ENCODE measurements around the gene LTA.
"Not testable (repeated sequence)": the region's sequence is repeated elsewhere in the genome, so short reads cannot be mapped to it uniquely, and the experiment has no call there.

LTA gene

DNA sequence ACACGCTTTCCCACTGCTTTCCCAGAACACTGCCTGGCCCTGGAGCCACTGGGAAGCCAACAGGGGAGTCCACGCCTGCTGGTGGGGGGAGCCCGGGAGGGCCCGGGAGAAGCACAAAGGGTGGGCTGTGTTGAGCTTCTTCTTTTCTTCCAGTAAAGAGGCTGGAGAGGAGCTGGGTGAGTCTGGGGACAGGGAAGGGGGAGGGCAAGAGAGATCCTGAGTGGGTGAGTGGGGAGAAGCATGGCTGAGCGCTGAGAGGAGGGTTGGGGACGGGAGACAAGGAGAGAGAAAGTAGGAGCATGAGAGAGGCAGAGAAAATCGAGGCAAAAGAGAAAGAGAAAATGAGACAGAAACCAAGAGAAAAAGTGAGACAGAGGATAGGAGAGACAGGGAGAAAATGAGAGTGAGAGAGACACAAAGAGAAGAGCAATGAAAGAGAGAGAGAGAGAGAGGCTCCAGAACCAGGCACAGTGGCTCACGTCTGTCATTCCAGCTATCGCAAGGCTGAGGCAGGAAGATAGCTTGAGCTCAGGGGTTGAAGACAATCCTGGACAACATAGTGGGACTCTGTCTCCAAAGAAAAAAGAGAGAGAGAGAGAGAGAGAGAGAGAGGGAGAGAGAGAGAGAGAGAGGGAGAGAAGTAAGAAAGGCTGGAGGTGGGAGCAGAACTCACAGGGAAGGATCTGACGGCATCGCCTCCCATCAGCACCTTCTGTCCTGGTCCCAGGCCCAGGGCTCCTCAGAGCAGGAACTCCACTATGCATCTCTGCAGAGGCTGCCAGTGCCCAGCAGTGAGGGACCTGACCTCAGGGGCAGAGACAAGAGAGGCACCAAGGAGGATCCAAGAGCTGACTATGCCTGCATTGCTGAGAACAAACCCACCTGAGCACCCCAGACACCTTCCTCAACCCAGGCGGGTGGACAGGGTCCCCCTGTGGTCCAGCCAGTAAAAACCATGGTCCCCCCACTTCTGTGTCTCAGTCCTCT lies 16.0 kb downstream of the LTA start:
- TF ChIP-seq CTCF (conservative IDR thresholded peaks at IDR 0.05) = no peak

DNA sequence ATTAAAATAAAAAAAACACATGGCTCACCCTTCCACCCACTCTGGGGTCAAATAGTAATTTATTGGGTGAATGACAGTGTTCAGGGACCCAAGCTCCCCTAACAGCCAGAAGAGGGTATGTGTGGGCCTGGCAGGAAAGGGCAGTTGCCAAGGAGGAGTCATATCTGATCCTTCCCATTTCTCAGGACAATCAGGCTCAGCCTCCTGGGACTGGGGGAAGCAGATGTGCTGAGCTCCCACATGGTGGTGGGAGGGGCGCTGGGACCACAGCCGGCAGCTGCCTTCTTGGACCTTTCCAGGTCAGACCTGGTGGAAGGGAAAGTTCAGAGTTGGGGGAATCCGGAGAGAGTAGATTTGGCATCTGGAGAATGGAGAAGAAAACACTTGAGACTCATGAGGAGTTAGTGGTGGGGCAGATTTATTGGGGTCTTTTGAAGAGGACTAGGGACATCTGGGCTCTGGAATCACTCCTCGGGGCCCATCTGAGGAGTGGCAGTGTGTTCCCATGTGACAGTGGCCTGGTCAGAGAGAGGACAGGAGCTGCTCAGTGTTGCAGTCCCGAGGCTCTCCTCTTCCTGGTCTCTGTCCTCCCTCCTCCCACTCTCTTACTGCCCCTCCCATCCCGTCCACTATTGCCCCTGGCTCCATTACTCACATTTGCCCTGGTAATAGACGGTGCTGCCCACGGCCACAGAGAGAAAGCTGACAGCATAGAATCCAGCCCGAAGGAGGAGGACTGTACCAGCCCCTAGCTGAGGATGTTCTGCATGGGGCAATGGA lies 17.0 kb downstream of the LTA start:
- no peak for TF ChIP-seq CTCF (conservative IDR thresholded peaks at IDR 0.05)
- no peak overlapping the region for H3K27ac ChIP-seq

More for the DNA sequence above, 16.0 kb downstream of the LTA start:
- H3K27ac ChIP-seq = no peak overlapping the region

DNA sequence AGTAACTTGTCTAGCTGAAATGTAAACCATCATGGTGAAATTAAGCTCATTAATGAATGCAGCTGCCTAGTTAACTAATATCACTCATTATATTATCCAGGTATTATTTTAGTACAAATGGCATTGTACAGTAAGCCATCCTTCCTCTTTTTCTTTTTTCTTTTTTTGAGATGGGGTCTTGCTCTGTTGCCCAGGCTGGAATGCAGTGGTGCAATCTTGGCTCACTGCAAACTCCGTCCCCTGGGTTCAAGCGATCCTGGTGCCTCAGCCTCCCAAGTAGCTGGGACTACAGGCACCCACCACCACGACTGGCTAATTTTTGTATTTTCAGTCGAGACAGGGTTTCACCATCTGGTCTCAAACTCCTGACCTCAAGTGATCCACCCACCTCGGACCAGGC lies 18.6 kb downstream of the LTA start:
- H3K27ac ChIP-seq = not testable (repeated sequence)

DNA sequence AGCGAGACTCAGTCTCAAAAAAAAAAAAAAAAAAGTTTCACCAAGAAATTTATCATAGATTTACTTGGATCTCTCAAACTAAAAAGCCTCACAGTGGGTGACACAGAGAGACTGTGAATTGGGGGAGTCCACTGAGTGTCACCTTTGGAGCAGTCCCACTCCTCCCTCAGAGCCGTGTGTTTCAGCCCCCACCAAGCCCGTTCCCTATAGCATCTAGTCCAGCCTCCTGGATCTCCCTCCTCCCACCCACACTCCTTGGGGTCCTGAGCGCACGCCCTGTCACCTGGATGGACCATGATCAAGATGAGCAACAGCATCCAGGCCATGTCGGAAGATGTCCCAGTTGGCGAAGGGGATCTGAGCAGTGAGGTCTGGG lies 20.3 kb downstream of the LTA start:
- TF ChIP-seq CTCF (conservative IDR thresholded peaks at IDR 0.05) = no peak
- no peak overlapping the region for H3K27ac ChIP-seq

DNA sequence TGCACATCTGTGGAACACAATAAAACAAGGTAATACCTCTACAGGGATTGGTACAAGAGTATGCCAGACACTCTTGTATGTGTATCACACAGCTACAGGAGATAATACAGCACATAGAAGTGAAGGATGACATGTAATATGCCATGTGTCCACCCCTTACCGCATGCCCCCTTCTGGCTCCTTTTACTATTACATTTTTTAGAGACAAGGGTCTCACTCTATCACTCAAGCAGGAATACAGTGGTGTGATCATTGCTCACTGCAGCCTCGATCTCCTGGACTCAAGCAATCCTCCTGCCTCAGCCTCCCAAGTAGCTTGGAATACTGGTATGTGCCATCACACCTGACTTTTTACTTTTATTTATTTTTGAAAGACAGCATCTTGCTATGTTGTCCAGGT lies 24.9 kb downstream of the LTA start:
- H3K27ac ChIP-seq = no peak overlapping the region
- TF ChIP-seq CTCF (conservative IDR thresholded peaks at IDR 0.05) = peak; percentile 61

DNA sequence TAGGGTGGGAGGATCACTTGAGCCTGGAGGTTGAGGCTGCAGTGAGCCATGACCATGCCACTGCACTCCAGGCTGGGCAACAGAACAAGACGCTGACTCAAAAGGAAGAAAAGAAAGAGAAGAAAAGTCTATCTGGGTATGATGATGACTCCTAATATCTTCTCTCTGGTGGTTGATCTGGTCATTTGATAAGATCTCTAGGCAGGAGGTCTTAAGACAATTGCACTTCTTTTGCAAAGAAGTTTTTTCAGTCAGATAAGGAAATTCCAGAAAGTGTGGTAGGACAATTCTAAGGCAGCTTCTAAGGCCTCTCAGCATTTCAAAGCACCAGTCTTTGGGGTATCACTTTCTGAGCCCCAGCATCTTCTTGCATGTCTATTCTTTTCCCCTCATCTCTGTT lies 35.2 kb downstream of the LTA start:
- TF ChIP-seq CTCF (conservative IDR thresholded peaks at IDR 0.05) = no peak
- H3K27ac ChIP-seq = no peak overlapping the region

DNA sequence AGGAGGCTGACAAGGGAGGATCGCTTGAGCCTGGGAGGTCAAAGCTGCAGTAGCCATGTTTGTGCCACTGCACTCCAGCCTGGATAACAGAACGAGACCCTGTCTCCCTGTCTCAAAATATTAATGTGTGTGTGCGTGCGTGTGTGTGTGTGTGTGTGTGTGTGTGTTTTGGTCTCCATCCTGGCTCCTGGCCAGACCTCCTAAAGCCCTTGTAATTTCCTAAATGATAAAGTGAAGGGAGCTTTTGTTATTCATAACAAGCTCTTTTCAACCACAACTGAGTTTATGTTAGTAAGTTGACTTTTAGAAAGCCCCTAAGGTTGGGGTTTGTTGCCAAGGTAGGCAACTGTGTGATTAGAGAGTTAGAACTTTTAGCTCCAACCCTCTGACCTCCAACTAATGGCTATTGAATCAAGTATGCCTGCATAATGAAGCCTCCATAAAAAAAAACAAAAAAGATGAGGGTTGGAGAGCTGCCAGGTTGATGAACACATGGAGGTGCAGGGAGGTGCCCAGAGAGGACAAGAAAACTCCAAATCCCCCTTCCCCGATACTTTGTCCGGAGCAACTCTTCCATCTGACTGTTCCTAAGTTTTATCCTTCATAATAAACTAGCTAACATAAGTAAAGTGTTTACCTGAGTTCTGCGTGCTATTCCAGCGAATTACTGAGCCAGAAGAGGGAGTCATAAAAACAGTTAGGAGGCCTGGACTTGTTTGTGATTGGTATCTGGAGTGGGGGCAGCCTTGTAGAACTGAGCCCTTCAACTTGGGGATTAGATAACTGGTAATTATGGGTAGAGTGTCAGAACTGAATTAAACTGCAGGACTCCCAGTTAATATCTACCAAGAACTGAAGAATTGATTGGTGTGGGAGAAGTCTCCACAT lies 37.7 kb downstream of the LTA start:
- H3K27ac ChIP-seq = peak overlapping the region; percentile 44
- no peak for TF ChIP-seq CTCF (conservative IDR thresholded peaks at IDR 0.05)
